ENCODE data around the gene ELMO1.

ELMO1 gene

GRCh38 chr7:37284285-37284684, 164.4 kb downstream of the ELMO1 start:
- no peak for DNase-seq (ENCODE audit: low read depth in 1 of 2, low spot score in 1 of 2)
- TF ChIP-seq JUND (IDR thresholded peaks at IDR 0.05; ENCODE audit: low read depth), result no peak
- in situ Hi-C loops (cut with HindIII; ENCODE audit: low pct_unique_long_range_greater_than_20kb, low sequenced_read_pairs), result no loop called here

GRCh38 chr7:37283716-37284115, 164.9 kb downstream of the ELMO1 start:
- in situ Hi-C loops (cut with HindIII; ENCODE audit: low pct_unique_long_range_greater_than_20kb, low sequenced_read_pairs), result no loop called here
- TF ChIP-seq JUND (IDR thresholded peaks at IDR 0.05; ENCODE audit: low read depth), result no peak
- DNase-seq (ENCODE audit: low read depth in 1 of 2, low spot score in 1 of 2), result no peak

DNA sequence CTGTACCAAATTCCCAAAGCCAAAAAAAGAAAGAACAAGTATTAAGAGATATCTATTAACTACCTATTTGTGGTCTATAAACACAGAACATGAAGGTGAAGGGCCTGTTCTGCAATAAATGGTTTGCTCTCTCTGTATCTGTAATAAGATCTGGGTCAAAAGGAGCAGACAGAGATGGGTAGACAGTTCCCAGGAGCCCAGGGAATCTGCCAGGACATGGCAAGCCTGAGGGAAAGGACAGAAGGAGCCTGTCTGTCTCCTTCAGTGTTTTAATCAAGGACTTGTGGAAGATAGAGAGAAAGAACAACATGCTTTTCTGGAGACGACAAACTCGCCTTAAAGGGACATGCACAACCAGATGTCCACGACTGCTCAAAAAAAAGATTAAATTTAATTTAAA, 165.7 kb downstream of the ELMO1 start:
- in situ Hi-C loops (cut with HindIII; ENCODE audit: low pct_unique_long_range_greater_than_20kb, low sequenced_read_pairs), result no loop called here
- TF ChIP-seq JUND (IDR thresholded peaks at IDR 0.05; ENCODE audit: low read depth), result no peak
- no peak for DNase-seq (ENCODE audit: low read depth in 1 of 2, low spot score in 1 of 2)

DNA sequence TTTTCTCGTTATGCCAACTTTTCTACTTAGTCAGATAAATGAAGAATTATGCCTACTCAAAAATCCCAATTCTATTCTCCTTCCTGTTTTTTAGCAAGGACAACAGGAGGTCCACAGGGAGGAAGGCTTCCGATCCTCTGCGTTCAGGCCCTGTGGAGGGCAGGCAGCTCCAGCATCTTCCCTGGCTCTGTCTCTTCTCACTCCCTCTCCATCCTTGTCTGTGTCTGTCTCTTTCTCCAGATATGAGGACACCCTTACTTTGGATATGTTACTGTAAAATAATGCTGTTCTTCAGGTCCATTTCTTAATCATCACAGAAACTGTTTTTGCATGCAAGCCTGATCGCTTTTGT, 166.6 kb downstream of the ELMO1 start:
- in situ Hi-C loops (cut with HindIII; ENCODE audit: low pct_unique_long_range_greater_than_20kb, low sequenced_read_pairs), result no loop called here
- DNase-seq (ENCODE audit: low read depth in 1 of 2, low spot score in 1 of 2), result no peak
- TF ChIP-seq JUND (IDR thresholded peaks at IDR 0.05; ENCODE audit: low read depth), result no peak

DNA sequence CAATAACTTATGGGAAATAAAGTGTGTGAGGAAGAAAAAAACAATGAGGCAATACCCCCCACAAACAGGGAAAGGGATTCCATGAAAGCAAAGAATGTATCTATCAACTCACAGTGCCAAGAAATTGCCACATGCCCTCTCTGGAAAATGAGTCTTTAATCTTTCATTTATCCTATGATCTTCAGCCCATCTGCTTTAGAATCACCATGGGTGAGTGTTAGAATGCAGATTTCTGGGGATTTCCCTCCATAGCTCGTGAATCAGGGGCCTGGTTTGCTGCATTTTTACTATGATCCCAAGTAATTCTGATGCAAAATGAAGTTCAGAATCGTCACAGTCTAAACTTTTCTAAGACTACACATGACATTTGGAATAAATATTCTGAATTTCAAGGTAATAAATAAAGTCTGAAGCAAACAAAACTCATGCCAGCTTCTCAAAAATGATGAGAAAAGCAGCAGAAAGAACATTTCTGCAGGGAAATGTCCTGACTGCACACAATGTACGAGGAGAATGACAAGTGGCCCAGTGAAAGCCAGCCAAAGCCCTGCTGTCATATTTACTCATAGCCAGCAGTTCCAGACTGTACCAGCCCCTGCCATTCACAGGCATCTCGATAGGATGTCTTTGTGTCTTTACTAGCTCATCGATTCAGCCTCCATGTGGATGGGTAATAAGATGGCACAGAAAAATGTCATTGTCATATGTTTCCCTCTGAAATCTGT, 167.1 kb downstream of the ELMO1 start:
- DNase-seq (ENCODE audit: low read depth in 1 of 2, low spot score in 1 of 2), result no peak
- TF ChIP-seq JUND (IDR thresholded peaks at IDR 0.05; ENCODE audit: low read depth), result no peak
- in situ Hi-C loops (cut with HindIII; ENCODE audit: low pct_unique_long_range_greater_than_20kb, low sequenced_read_pairs), result no loop called here

DNA sequence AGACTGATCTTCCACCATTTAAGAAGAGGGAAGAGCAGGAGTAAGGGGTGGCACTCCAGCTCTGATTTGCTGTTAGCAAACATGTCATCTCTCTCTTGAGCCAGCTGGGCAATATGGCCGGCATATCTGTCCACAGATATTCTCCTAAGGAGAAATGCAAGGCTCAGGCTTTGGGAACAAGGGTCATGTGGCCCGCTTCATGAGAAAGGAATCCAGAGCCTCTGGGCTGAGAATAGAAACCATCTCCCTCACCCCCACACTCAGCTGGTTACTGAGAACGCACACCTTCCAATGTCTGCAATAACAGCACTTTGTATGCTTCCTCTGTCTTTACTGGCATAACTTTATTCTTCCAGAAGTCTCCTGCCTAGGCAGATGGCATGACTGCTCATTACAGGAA, 171.2 kb downstream of the ELMO1 start:
- no peak for TF ChIP-seq JUND (IDR thresholded peaks at IDR 0.05; ENCODE audit: low read depth)
- no peak for DNase-seq (ENCODE audit: low read depth in 1 of 2, low spot score in 1 of 2)
- in situ Hi-C loops (cut with HindIII; ENCODE audit: low pct_unique_long_range_greater_than_20kb, low sequenced_read_pairs), result no loop called here

GRCh38 chr7:37275078-37275710, 173.5 kb downstream of the ELMO1 start:
- no peak for TF ChIP-seq JUND (IDR thresholded peaks at IDR 0.05; ENCODE audit: low read depth)
- in situ Hi-C loops (cut with HindIII; ENCODE audit: low pct_unique_long_range_greater_than_20kb, low sequenced_read_pairs), result no loop called here
- DNase-seq (ENCODE audit: low read depth in 1 of 2, low spot score in 1 of 2), result no peak

- in situ Hi-C loops (cut with HindIII; ENCODE audit: low pct_unique_long_range_greater_than_20kb, low sequenced_read_pairs), result no loop called here
- TF ChIP-seq JUND (IDR thresholded peaks at IDR 0.05; ENCODE audit: low read depth), result no peak
- DNase-seq (ENCODE audit: low read depth in 1 of 2, low spot score in 1 of 2), result no peak
Observed at GRCh38 chr7:37273891-37274290, 174.8 kb downstream of the ELMO1 start.

GRCh38 chr7:37269711-37270508, 178.8 kb downstream of the ELMO1 start:
- DNase-seq (ENCODE audit: low read depth in 1 of 2, low spot score in 1 of 2), result no peak
- in situ Hi-C loops (cut with HindIII; ENCODE audit: low pct_unique_long_range_greater_than_20kb, low sequenced_read_pairs), result no loop called here
- no peak for TF ChIP-seq JUND (IDR thresholded peaks at IDR 0.05; ENCODE audit: low read depth)

- TF ChIP-seq JUND (IDR thresholded peaks at IDR 0.05; ENCODE audit: low read depth), result no peak
- in situ Hi-C loops (cut with HindIII; ENCODE audit: low pct_unique_long_range_greater_than_20kb, low sequenced_read_pairs), result no loop called here
- no peak for DNase-seq (ENCODE audit: low read depth in 1 of 2, low spot score in 1 of 2)
Observed at GRCh38 chr7:37267251-37267650, 181.4 kb downstream of the ELMO1 start.

DNA sequence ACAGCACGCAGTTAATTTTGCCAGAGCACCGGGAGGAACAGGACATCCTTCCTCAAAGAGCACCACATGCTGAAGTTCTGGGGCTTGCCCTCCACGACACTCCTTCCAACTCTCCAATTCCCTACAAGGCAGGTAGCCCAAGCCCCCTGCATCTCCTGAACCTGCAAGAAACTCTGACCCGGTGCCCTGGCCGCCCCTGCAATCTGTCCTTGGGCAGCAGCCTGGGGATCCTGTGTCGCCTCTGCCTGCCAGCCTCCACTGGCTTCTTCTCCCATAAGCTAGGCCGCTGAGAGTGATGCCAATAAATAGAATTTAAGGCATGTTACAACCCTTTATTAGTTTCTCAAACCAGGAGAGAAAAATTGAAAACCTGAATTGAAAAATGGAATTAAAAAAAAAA, 182.8 kb downstream of the ELMO1 start:
- no peak for TF ChIP-seq JUND (IDR thresholded peaks at IDR 0.05; ENCODE audit: low read depth)
- no peak for DNase-seq (ENCODE audit: low read depth in 1 of 2, low spot score in 1 of 2)
- in situ Hi-C loops (cut with HindIII; ENCODE audit: low pct_unique_long_range_greater_than_20kb, low sequenced_read_pairs), result no loop called here

DNA sequence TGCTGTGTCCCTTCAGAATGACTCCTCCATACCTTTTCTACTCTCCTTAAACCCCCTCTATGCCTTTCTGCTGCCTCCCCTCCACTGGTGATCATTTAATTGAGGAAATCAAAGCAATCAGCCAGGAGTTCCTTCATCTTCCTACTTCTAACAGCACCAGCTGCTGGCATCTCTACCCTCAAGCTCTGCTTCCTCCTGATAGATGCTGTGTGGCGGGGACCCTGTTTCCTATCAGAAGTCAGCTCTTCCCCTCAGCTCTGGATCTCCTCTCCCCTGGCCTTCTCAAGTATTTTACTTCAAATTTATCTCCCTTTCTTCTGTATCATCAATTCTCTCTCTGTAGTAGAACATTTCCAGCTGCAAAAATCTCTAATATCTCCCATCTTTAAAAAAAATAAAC, 183.7 kb downstream of the ELMO1 start:
- in situ Hi-C loops (cut with HindIII; ENCODE audit: low pct_unique_long_range_greater_than_20kb, low sequenced_read_pairs), result no loop called here
- no peak for DNase-seq (ENCODE audit: low read depth in 1 of 2, low spot score in 1 of 2)
- no peak for TF ChIP-seq JUND (IDR thresholded peaks at IDR 0.05; ENCODE audit: low read depth)

GRCh38 chr7:37262181-37262580, 186.5 kb downstream of the ELMO1 start:
- in situ Hi-C loops (cut with HindIII; ENCODE audit: low pct_unique_long_range_greater_than_20kb, low sequenced_read_pairs), result no loop called here
- TF ChIP-seq JUND (IDR thresholded peaks at IDR 0.05; ENCODE audit: low read depth), result no peak
- DNase-seq (ENCODE audit: low read depth in 1 of 2, low spot score in 1 of 2), result no peak
